HL-60 (cell line): ENCODE data around the gene SYNJ2.

Experiments used
- DNase-seq, 2 experiments: peaks; one replicate each; pipeline ENCODE4 v3.0.0-alpha.2; 2010 to 2020; ENCODE audit warnings: low read depth in 1 of 2, low spot score in 1 of 2
- H3K27ac ChIP-seq: fragments of 250-450 bp; sonication (Bioruptor Pico); replicated peaks from 2 replicates; pipeline ENCODE4 v1.5.1; 2020; ENCODE audit warnings: mild to moderate bottlenecking, moderate library complexity
- H3K27me3 ChIP-seq: fragments of 250-450 bp; sonication (Bioruptor Pico); 2 replicates; pipeline ENCODE4 v1.5.1; 2021; ENCODE audit warnings: mild to moderate bottlenecking, moderate library complexity; ENCODE audit not compliant: insufficient read depth, poor library complexity, severe bottlenecking
- H3K4me3 ChIP-seq: replicated peaks from 2 replicates; pipeline ENCODE4 v1.5.1; 2011; ENCODE audit warnings: mild to moderate bottlenecking, control low read depth, low read length; ENCODE audit not compliant: insufficient read depth
- GABPA ChIP-seq: IDR thresholded peaks from 2 replicates; pipeline ENCODE4 v1.6.1; 2012; ENCODE audit warnings: low read depth
- POLR2AphosphoS5 ChIP-seq: IDR thresholded peaks from 2 replicates; pipeline ENCODE4 v1.6.1; 2012; ENCODE audit warnings: low read depth
- REST ChIP-seq: IDR thresholded peaks from 2 replicates; pipeline ENCODE4 v1.6.1; 2012; ENCODE audit warnings: low read depth; ENCODE audit not compliant: insufficient replicate concordance
- SPI1 ChIP-seq: IDR thresholded peaks from 2 replicates; pipeline ENCODE4 v1.6.1; 2012; ENCODE audit warnings: low read depth, mild to moderate bottlenecking, borderline replicate concordance
- TF ChIP-seq, protein P1 (sequence below): IDR thresholded peaks from one replicate; pipeline ENCODE4 v1.5.1; 2011; ENCODE audit warnings: low read length, control low read depth, inconsistent platforms; ENCODE audit not compliant: insufficient read depth

The SYNJ2 gene

DNA sequence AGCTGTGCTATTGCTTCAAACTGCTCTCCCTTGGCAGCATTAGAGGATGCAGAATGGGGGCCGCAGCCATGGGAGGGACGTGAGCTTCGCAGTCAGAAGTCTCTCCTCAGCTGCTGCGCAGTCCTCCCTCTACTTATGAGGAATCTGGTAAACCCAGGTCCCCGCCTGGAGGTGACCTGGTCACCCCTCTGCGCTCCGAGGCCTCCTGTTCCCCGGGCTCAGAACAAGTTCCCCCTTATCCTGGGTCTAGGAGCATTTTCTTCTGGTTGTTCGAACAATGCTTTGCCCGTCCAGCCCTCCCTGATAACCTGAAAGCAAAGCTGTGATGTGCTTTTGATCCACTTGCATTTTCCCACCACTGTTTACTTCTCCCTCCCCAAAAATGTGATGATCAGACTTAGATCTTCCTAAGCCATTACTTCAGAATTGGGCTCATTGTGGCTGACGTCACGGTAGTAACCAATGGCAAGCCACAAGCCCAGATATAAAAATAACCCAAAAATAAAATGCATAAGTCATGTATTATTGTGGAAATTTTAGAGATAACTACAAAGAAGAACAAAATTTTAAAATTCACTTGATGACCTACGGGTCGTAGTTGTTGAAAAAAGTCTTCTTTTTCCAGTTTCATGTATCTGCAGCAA lies 105.7 kb downstream of the SYNJ2 start:
- Histone ChIP-seq H3K4me3 (peak overlapping the region; percentile 32), H3K27ac (peak overlapping the region; percentile 99), H3K27me3 (no peaks in the 10 kb centered on the region)
- DNase-seq = peak; percentile 32 to 40
- TF ChIP-seq POLR2AphosphoS5 (peak; percentile 31; the same call in 1 of the 2 replicates), REST (peak; percentile 13)
- TF ChIP-seq, protein P1, sequence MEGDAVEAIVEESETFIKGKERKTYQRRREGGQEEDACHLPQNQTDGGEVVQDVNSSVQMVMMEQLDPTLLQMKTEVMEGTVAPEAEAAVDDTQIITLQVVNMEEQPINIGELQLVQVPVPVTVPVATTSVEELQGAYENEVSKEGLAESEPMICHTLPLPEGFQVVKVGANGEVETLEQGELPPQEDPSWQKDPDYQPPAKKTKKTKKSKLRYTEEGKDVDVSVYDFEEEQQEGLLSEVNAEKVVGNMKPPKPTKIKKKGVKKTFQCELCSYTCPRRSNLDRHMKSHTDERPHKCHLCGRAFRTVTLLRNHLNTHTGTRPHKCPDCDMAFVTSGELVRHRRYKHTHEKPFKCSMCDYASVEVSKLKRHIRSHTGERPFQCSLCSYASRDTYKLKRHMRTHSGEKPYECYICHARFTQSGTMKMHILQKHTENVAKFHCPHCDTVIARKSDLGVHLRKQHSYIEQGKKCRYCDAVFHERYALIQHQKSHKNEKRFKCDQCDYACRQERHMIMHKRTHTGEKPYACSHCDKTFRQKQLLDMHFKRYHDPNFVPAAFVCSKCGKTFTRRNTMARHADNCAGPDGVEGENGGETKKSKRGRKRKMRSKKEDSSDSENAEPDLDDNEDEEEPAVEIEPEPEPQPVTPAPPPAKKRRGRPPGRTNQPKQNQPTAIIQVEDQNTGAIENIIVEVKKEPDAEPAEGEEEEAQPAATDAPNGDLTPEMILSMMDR = no peak

DNA sequence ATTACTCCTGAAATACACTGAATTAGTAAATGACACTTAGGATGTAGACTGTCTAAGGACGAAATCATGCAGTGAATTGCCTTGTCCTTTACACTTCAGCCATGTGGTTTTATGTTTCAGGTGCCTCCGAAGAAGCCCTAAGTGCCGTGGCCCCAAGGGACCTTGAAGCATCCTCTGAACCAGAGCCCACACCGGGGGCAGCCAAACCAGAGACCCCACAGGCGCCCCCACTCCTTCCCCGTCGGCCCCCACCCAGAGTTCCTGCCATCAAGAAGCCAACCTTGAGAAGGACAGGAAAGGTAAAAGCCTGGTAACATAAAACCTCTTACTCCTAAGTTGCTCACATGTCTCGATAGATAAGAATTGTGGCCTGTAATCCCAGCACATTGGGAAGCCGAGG lies 111.1 kb downstream of the SYNJ2 start:
- no peaks in the 10 kb centered on the region for H3K27me3 ChIP-seq
- H3K27ac ChIP-seq = no peak overlapping the region
- DNase-seq = no peak
- TF ChIP-seq REST = no peak
- no peak for TF ChIP-seq POLR2AphosphoS5
- TF ChIP-seq SPI1 = no peak
- TF ChIP-seq, protein P1 = no peak
- TF ChIP-seq GABPA = no peak
- H3K4me3 ChIP-seq = no peak overlapping the region

DNA sequence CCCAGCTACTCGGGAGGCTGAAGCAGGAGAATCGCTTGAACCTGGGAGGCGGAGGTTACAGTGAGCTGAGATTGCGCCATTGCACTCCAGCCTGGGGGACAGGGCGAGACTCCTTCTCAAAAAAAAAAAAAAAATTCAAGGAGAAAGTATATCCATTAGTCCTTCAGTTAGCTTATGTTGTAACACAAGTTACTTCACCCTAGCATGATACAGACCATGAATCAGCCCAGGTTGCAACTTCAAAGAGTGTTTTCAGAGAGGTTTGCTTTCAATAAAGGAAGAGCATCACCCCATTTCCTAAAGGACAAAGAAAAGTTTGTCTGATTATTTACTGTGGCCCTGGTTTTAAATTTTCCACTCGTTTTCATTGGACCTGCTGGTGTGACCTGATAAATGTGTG lies 113.4 kb downstream of the SYNJ2 start:
- Histone ChIP-seq H3K4me3 (no peak overlapping the region), H3K27ac (peak overlapping the region; percentile 47), H3K27me3 (no peaks in the 10 kb centered on the region)
- peak; percentile 50 to 70 for DNase-seq
- TF ChIP-seq, protein P1 = no peak
- TF ChIP-seq REST (no peak), POLR2AphosphoS5 (no peak), GABPA (no peak), SPI1 (no peak)
